GM19099 (cell line): Measurements from ENCODE around the gene FBXL19.

Experiments used
- POLR2A ChIP-seq: IDR thresholded peaks from 3 replicates; pipeline ENCODE4 v1.6.1; 2011; ENCODE audit warnings: low read depth; ENCODE audit not compliant: insufficient read length; ENCODE audit errors: extremely low read depth

FBXL19 gene

GRCh38 chr16:30980023-30980371 is 56.6 kb downstream of the FBXL19 start:
- TF ChIP-seq POLR2A, result no peak

- TF ChIP-seq POLR2A, result no peak
Observed at GRCh38 chr16:30980434-30980833, 57.1 kb downstream of the FBXL19 start.

GRCh38 chr16:30980959-30981358 is 57.6 kb downstream of the FBXL19 start:
- no peak for TF ChIP-seq POLR2A

GRCh38 chr16:30982548-30983288 is 59.3 kb downstream of the FBXL19 start:
- no peak for TF ChIP-seq POLR2A

- TF ChIP-seq POLR2A, result no peak
Observed at GRCh38 chr16:30983289-30983889, 60.0 kb downstream of the FBXL19 start.

- no peak for TF ChIP-seq POLR2A
Observed at GRCh38 chr16:30983898-30984610, 60.7 kb downstream of the FBXL19 start.

- no peak for TF ChIP-seq POLR2A
Observed at GRCh38 chr16:30984669-30985400, 61.5 kb downstream of the FBXL19 start, which contains the start of gene HSD3B7. Gene HSD3B7 (plus strand): TSS chr16:30985207. CDS start chr16:30985659, 452 bp downstream.

- no peak for TF ChIP-seq POLR2A
Observed at GRCh38 chr16:30985401-30986128, 62.2 kb downstream of the FBXL19 start.

GRCh38 chr16:30986129-30986991 is 63.0 kb downstream of the FBXL19 start:
- TF ChIP-seq POLR2A, result no peak

GRCh38 chr16:30987581-30988190 is 64.3 kb downstream of the FBXL19 start:
- TF ChIP-seq POLR2A, result no peak

GRCh38 chr16:30989469-30990047 is 66.2 kb downstream of the FBXL19 start:
- no peak for TF ChIP-seq POLR2A

- no peak for TF ChIP-seq POLR2A
Observed at GRCh38 chr16:30990105-30990504, 66.7 kb downstream of the FBXL19 start.

- no peak for TF ChIP-seq POLR2A
Observed at GRCh38 chr16:30991052-30991451, 67.7 kb downstream of the FBXL19 start.
